Mesendoderm (in vitro differentiated cells): ENCODE data around the gene COL3A1.

Experiments used
- DNase-seq: peaks from one replicate; pipeline ENCODE4 v3.0.0; 2013
- H2AK5ac ChIP-seq: 2 replicates; pipeline ENCODE4 v1.6.1; 2013; ENCODE audit warnings: low read length, inconsistent platforms
- H2BK120ac ChIP-seq: 2 replicates; pipeline ENCODE4 v1.6.1; 2013; ENCODE audit warnings: low read depth, mild to moderate bottlenecking, low read length, moderate library complexity, mixed read lengths
- H2BK15ac ChIP-seq: replicated peaks from 2 replicates; pipeline ENCODE4 v1.6.1; 2013; ENCODE audit warnings: low read depth, mild to moderate bottlenecking, moderate library complexity
- H2BK5ac ChIP-seq: 2 replicates; pipeline ENCODE4 v1.6.1; 2013; ENCODE audit warnings: low read length, inconsistent platforms
- H3K18ac ChIP-seq: 2 replicates; pipeline ENCODE4 v1.6.1; 2013; ENCODE audit warnings: mild to moderate bottlenecking, low read length, mixed read lengths
- H3K23ac ChIP-seq: one replicate; pipeline ENCODE4 v1.6.1; 2013; ENCODE audit warnings: low read length
- H3K27ac ChIP-seq: 2 replicates; pipeline ENCODE4 v1.5.1; 2013; ENCODE audit warnings: low read depth, mild to moderate bottlenecking, inconsistent platforms, low read length, moderate library complexity
- H3K27me3 ChIP-seq: 2 replicates; pipeline ENCODE4 v1.6.1; 2013; ENCODE audit warnings: low read length, control low read depth, mild to moderate bottlenecking, inconsistent platforms; ENCODE audit not compliant: insufficient read depth, poor library complexity
- H3K36me3 ChIP-seq: 2 replicates; pipeline ENCODE4 v1.6.1; 2013; ENCODE audit warnings: low read length, inconsistent platforms; ENCODE audit not compliant: control insufficient read depth, insufficient read depth
- H3K4ac ChIP-seq: one replicate; pipeline ENCODE4 v1.6.1; 2013; ENCODE audit warnings: low read depth, mild to moderate bottlenecking, low read length, moderate library complexity
- H3K4me1 ChIP-seq: 2 replicates; pipeline ENCODE4 v1.6.1; 2013; ENCODE audit warnings: low read depth, low read length, inconsistent platforms; ENCODE audit not compliant: control insufficient read depth
- H3K4me2 ChIP-seq: 2 replicates; pipeline ENCODE4 v1.6.1; 2013; ENCODE audit warnings: low read length
- H3K4me3 ChIP-seq: 2 replicates; pipeline ENCODE4 v1.5.1; 2013; ENCODE audit warnings: mild to moderate bottlenecking, low read length
- H3K56ac ChIP-seq: one replicate; pipeline ENCODE4 v1.6.1; 2013; ENCODE audit warnings: low read length
- H3K79me1 ChIP-seq: 2 replicates; pipeline ENCODE4 v1.6.1; 2013; ENCODE audit warnings: low read length, inconsistent platforms
- H3K79me2 ChIP-seq: 2 replicates; pipeline ENCODE4 v1.6.1; 2013; ENCODE audit warnings: mild to moderate bottlenecking, low read length; ENCODE audit not compliant: control insufficient read depth, insufficient read depth
- H3K9ac ChIP-seq: 2 replicates; pipeline ENCODE4 v1.6.1; 2013; ENCODE audit warnings: low read length, inconsistent platforms
- H4K5ac ChIP-seq: one replicate; pipeline ENCODE4 v1.6.1; 2013; ENCODE audit warnings: low read length
- H4K8ac ChIP-seq: one replicate; pipeline ENCODE4 v1.6.1; 2013; ENCODE audit warnings: low read depth, mild to moderate bottlenecking, control low read depth, low read length, moderate library complexity
- WGBS: extraction: QIAGEN DNeasy Blood & Tissue Kit; methylation state at CpG from one replicate; pipeline ENCODE4 v1.1.7; 2013; ENCODE audit warnings: low lambda C conversion rate, missing lambda C conversion rate; ENCODE audit not compliant: insufficient coverage; ENCODE audit errors: extremely low coverage; 5-methylcytosine and 5-hydroxymethylcytosine counted together

The COL3A1 gene

DNA sequence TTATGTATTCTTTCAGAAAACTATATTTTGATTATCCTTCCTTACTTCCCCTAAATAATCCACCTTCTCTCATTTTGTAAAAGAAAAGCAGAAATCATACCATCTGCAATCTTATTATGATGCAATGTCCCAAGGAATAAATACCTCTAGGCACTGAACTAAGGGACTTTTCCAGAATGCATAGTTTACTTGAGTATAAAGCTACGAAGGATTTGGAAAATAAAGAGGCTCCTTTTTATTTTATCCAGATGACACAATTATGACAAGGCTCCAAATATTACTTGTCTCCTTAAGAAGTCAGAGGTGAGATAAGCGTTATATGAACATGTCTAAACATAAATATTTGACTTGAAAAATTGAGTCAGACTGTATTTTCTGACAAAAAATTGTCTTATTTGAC is 72.1 kb downstream of the COL3A1 start:
- H3K18ac ChIP-seq = no peak overlapping the region
- H2BK15ac ChIP-seq = no peak overlapping the region
- H3K4me2 ChIP-seq = no peak overlapping the region
- no peaks in the 10 kb centered on the region for H3K79me1 ChIP-seq
- H2BK5ac ChIP-seq = no peak overlapping the region
- no peak overlapping the region for H3K56ac ChIP-seq
- H3K27ac ChIP-seq = no peak overlapping the region
- H3K9ac ChIP-seq = no peak overlapping the region
- H3K23ac ChIP-seq = no peak overlapping the region
- no peaks in the 10 kb centered on the region for H3K27me3 ChIP-seq
- no CpG with 5 or more reads among the region's 2 CpGs for WGBS
- no peak overlapping the region for H3K4me3 ChIP-seq
- no peaks in the 10 kb centered on the region for H3K79me2 ChIP-seq
- H4K8ac ChIP-seq = no peak overlapping the region
- no peaks in the 10 kb centered on the region for H3K4me1 ChIP-seq
- H4K5ac ChIP-seq = no peak overlapping the region
- no peak for DNase-seq
- H3K36me3 ChIP-seq = peaks cover 12% of the 10 kb centered on the region
- no peak overlapping the region for H2BK120ac ChIP-seq
- no peak overlapping the region for H2AK5ac ChIP-seq
- no peak overlapping the region for H3K4ac ChIP-seq

DNA sequence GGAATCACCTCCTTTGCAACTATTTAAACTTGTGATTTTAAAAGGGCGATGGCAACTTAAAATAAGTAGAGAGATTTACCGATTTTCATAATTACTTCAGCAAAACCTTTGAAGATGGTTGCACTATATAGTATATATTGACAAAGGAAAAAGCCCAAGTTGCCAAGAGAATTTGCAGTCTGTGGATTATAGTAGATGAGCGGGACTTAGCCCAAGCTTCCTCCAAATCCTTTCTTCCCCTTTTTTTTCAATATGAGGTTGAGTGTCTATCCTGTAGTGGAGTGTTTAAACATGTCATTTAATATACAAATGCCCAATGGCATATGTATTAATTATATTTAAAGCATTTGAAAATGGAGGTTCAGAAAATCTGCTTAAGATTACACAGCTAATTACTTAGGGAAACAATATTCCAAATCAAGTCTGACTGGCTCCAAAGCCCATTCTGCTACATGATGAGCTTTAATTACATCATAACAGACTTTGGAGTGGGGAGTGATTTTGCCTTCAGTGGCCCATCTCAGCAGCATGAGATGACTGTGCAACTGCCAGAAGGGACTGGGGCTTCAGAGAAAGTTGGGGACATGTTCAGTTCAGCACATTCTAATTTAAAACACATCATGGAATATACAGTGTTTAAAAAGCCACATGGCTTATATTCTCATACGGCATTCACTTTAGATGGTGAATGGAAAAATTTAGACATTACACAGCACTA is 73.2 kb downstream of the COL3A1 start:
- no peaks in the 10 kb centered on the region for H3K79me2 ChIP-seq
- no peak overlapping the region for H4K5ac ChIP-seq
- no peak overlapping the region for H3K4me3 ChIP-seq
- no peak overlapping the region for H2AK5ac ChIP-seq
- no peak overlapping the region for H3K18ac ChIP-seq
- no peak overlapping the region for H2BK15ac ChIP-seq
- peaks cover 11% of the 10 kb centered on the region for H3K36me3 ChIP-seq
- no peak overlapping the region for H3K27ac ChIP-seq
- H3K9ac ChIP-seq = no peak overlapping the region
- H3K27me3 ChIP-seq = no peaks in the 10 kb centered on the region
- H3K23ac ChIP-seq = no peak overlapping the region
- no CpG with 5 or more reads among the region's 4 CpGs for WGBS
- no peak overlapping the region for H3K4me2 ChIP-seq
- H3K4ac ChIP-seq = no peak overlapping the region
- H4K8ac ChIP-seq = no peak overlapping the region
- no peak for DNase-seq
- H2BK120ac ChIP-seq = no peak overlapping the region
- no peak overlapping the region for H2BK5ac ChIP-seq
- H3K79me1 ChIP-seq = no peaks in the 10 kb centered on the region
- no peaks in the 10 kb centered on the region for H3K4me1 ChIP-seq
- H3K56ac ChIP-seq = no peak overlapping the region

DNA sequence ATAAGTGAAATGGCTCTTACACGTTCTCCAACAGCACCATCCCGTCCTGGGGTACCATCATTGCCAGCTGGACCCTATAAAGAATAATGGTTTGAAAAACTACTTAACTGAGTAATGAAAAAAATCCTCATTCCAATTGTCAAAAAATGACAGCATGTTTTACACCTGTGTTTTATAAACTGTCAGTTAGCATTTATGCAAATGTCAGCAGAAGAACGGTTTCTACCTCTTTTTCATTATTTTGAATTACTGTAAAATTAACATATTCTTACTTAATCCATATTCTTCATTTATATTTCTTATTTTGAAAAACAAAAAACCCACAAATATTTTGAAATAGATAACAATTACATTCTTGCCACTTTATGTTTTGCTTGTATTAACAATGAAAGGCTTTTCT is 74.0 kb downstream of the COL3A1 start:
- Histone ChIP-seq H3K9ac (no peak overlapping the region), H3K27me3 (no peaks in the 10 kb centered on the region), H4K8ac (no peak overlapping the region), H4K5ac (no peak overlapping the region), H3K79me1 (no peaks in the 10 kb centered on the region), H3K56ac (no peak overlapping the region), H3K4me1 (no peaks in the 10 kb centered on the region), H2BK15ac (no peak overlapping the region), H2BK5ac (no peak overlapping the region), H3K23ac (no peak overlapping the region), H3K4me3 (no peak overlapping the region), H3K36me3 (peaks cover 12% of the 10 kb centered on the region), H3K4ac (no peak overlapping the region), H3K79me2 (no peaks in the 10 kb centered on the region), H3K18ac (no peak overlapping the region), H3K27ac (no peak overlapping the region), H2AK5ac (no peak overlapping the region), H3K4me2 (no peak overlapping the region), H2BK120ac (no peak overlapping the region)
- 100% methylated on average over 1 of the region's 3 CpGs for WGBS
- DNase-seq = no peak

DNA sequence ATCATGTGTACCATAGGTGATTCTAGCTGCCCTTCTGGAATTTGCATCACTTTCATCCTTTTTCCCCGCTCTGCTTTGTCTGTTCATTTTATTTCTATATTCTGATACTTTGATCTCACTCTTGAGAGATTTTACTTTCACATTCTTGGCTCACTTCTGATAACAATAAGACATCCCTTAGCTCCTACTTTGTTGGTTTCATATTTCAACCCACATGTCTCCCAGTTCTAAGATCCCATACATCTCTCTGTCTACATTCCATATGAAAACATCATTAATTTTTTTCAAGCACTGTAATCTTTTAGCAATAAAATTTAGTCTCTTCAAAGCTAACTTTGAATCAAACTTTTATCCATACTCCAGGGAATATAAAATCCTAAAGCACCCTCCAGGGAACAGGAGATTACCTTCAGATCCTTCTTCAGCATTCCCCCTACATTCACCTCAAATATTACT is 75.6 kb downstream of the COL3A1 start:
- no peak overlapping the region for H2AK5ac ChIP-seq
- no peaks in the 10 kb centered on the region for H3K4me1 ChIP-seq
- H3K36me3 ChIP-seq = peaks cover 10% of the 10 kb centered on the region
- H4K5ac ChIP-seq = no peak overlapping the region
- no peak overlapping the region for H3K18ac ChIP-seq
- DNase-seq = no peak
- H3K23ac ChIP-seq = no peak overlapping the region
- no peak overlapping the region for H2BK15ac ChIP-seq
- no CpG with 5 or more reads among the region's 1 CpG for WGBS
- H2BK120ac ChIP-seq = no peak overlapping the region
- H3K27me3 ChIP-seq = no peaks in the 10 kb centered on the region
- no peaks in the 10 kb centered on the region for H3K79me1 ChIP-seq
- H3K4me3 ChIP-seq = no peak overlapping the region
- no peak overlapping the region for H3K4ac ChIP-seq
- H3K79me2 ChIP-seq = no peaks in the 10 kb centered on the region
- H3K56ac ChIP-seq = no peak overlapping the region
- H3K9ac ChIP-seq = no peak overlapping the region
- H3K4me2 ChIP-seq = no peak overlapping the region
- H2BK5ac ChIP-seq = no peak overlapping the region
- no peak overlapping the region for H3K27ac ChIP-seq
- H4K8ac ChIP-seq = no peak overlapping the region

DNA sequence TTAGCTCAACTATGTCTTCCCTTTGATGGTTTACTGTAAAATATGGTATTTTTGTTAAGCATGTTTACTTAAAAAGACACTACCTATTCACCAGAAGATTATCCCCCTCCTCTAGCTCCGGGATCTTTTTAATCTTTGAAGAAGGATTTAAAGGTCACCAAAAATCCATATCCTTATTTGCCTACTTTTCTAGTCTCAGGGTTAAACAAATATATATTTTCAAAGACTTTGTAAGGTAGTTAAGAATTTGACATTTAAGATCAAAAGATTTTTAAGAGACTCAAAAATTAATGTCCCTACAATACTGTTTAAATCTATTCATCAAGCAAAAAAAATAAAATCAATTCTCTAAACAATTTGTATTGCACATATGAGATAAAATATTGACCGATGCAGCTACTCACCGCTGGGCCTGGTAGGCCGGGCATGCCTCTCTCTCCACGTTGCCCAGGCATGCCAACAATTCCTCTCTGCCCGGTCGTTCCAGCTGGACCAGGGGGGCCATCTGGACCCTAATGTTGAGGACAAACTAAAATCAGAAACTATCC is 76.1 kb downstream of the COL3A1 start:
- H3K4ac ChIP-seq = no peak overlapping the region
- no peaks in the 10 kb centered on the region for H3K4me1 ChIP-seq
- DNase-seq = no peak
- H3K4me3 ChIP-seq = no peak overlapping the region
- H2BK15ac ChIP-seq = no peak overlapping the region
- no peak overlapping the region for H2AK5ac ChIP-seq
- H3K4me2 ChIP-seq = no peak overlapping the region
- no peak overlapping the region for H4K8ac ChIP-seq
- H3K79me1 ChIP-seq = no peaks in the 10 kb centered on the region
- no peak overlapping the region for H3K18ac ChIP-seq
- H4K5ac ChIP-seq = no peak overlapping the region
- no CpG with 5 or more reads among the region's 7 CpGs for WGBS
- no peak overlapping the region for H3K56ac ChIP-seq
- no peak overlapping the region for H3K9ac ChIP-seq
- H3K27me3 ChIP-seq = no peaks in the 10 kb centered on the region
- no peak overlapping the region for H2BK120ac ChIP-seq
- H3K23ac ChIP-seq = no peak overlapping the region
- H2BK5ac ChIP-seq = no peak overlapping the region
- H3K36me3 ChIP-seq = peaks cover 10% of the 10 kb centered on the region
- H3K79me2 ChIP-seq = no peaks in the 10 kb centered on the region
- no peak overlapping the region for H3K27ac ChIP-seq
